Lower leg skin (tissue), 3 donors: ENCODE data around the gene CLEC16A.

Experiments used
- CTCF ChIP-seq, 3 donors: fragments of 450-650 bp; IDR thresholded peaks; one replicate each; pipeline ENCODE4 v1.5.1; 2016; ENCODE audit warnings: antibody characterized with exemption in 3 of 3, mild to moderate bottlenecking in 3 of 3, moderate library complexity in 2 of 3
- POLR2A ChIP-seq, 2 donors: fragments of 450-650 bp; IDR thresholded peaks; one replicate each; pipeline ENCODE4 v1.6.1; 2016 to 2017; ENCODE audit warnings: antibody characterized with exemption in 2 of 2, mild to moderate bottlenecking in 1 of 2, moderate library complexity in 1 of 2

DNA sequence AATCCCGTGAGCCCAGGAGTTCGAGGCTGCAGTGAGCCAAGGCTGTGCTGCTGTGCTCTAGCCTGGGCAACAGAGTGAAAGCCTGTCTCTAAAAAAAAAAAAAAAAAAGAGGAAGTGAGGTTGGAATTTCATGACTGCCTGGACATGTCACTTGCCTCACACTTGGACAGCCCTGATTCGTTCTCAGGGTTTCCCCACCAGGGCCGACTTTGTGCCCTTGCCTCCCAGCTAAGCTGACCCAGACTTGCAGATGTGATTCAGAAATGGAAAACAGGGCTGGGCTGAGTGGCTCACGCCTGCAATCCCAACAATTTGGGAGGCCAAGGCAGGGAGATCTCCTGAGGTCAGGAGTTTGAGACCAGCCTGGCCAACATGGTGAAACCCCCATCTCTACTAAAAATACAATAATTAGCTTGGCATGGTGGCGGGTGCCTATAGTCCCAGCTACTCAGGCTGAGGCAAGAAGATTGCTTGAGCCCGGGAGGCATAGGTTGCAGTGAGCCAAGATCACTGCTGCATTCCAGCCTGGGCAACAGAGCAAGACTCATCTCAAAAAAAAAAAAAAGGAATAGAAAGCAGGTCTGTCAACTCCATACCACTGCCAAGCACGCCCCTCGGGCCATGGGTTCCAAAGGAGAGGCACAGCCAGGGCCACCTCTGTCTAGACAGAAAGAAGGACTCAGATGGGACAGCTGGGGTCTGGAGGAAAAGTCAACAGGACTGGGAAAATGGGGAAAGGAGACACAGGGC lies 264.7 kb downstream of the CLEC16A start:
- TF ChIP-seq POLR2A (IDR thresholded peaks at IDR 0.05) (no peak), CTCF (IDR thresholded peaks at IDR 0.05) (no peak)
